B cell (primary cell): Measurements from ENCODE around the gene ZMAT3. TPM values are rescaled to one million over a fixed set of nuclear protein-coding genes. Genes with fewer than 3 reads are reported as not detected.

Experiments
- ATAC-seq: fragments of 200-7000 bp; cut with Tn5 transposase; one replicate; pipeline ENCODE4 v1.10.0; 2021; ENCODE audit warnings: low read depth, mild to moderate bottlenecking, moderate number of reproducible peaks, moderate library complexity
- CTCF ChIA-PET: fragments of 350-600 bp; sonication (Branson Sonifier 250); formaldehyde crosslinking; loops from one replicate; lab custom pipeline; 2021; ENCODE audit warnings: antibody characterized with exemption, inconsistent platforms; lab: Charles Lee
- POLR2A ChIA-PET: fragments of 350-600 bp; sonication (Branson Sonifier 250); formaldehyde crosslinking; loops from one replicate; lab custom pipeline; 2021; ENCODE audit warnings: antibody characterized with exemption; lab: Charles Lee
- DNase-seq: peaks from one replicate; pipeline ENCODE4 v3.0.0; 2013
- H2AFZ ChIP-seq: 2 replicates; pipeline ENCODE4 v1.6.1; 2012; ENCODE audit warnings: mild to moderate bottlenecking, low read depth, low read length; ENCODE audit not compliant: insufficient read depth, poor library complexity, severe bottlenecking
- H3K27ac ChIP-seq, 2 donors: 1 replicate in 1 of 2; 2 replicates in 1 of 2; pipeline ENCODE4 v1.5.1; 2012 to 2013; ENCODE audit warnings: low read length in 2 of 2, mild to moderate bottlenecking in 2 of 2, moderate library complexity in 1 of 2
- H3K27me3 ChIP-seq, 4 experiments: fragments of 200-600 bp in 1 of 4; sonication (generic) in 1 of 4; replicated peaks in 1 of 4; 1 replicate in 2 of 4; 2 replicates in 2 of 4; pipeline versions ENCODE4 v1.6.1 to v1.7.0; 2013 to 2016; ENCODE audit warnings: low read length in 3 of 4, mild to moderate bottlenecking in 2 of 4, mixed read lengths in 1 of 4, moderate library complexity in 1 of 4; ENCODE audit not compliant: insufficient read depth in 4 of 4, control insufficient read depth in 3 of 4; ENCODE audit errors: control extremely low read depth in 1 of 4
- H3K36me3 ChIP-seq, 2 experiments: replicated peaks in 1 of 2; 1 replicate in 1 of 2; 2 replicates in 1 of 2; pipeline versions ENCODE4 v1.6.1 to v1.7.1; 2013; ENCODE audit warnings: low read length in 1 of 2; ENCODE audit not compliant: insufficient read depth in 2 of 2, control insufficient read depth in 1 of 2; ENCODE audit errors: control extremely low read depth in 1 of 2, extremely low read depth in 1 of 2
- H3K4me1 ChIP-seq, 2 donors: fragments of 200-600 bp in 1 of 2; sonication (generic) in 1 of 2; 1 replicate in 1 of 2; 2 replicates in 1 of 2; pipeline versions ENCODE4 v1.5.1 to v1.6.1; 2013 to 2017; ENCODE audit warnings: low read length in 2 of 2; ENCODE audit not compliant: control insufficient read depth in 2 of 2, insufficient read depth in 2 of 2
- H3K4me2 ChIP-seq: replicated peaks from 2 replicates; pipeline ENCODE3; 2012; ENCODE audit warnings: mild to moderate bottlenecking, low read depth, low read length; ENCODE audit not compliant: poor library complexity, severe bottlenecking
- H3K4me3 ChIP-seq, 5 experiments: fragments of 200-600 bp in 1 of 5; sonication (generic) in 1 of 5; 1 replicate in 3 of 5; 2 replicates in 2 of 5; pipeline versions ENCODE4 v1.5.1 to v1.7.0; 2011 to 2016; ENCODE audit warnings: low read length in 4 of 5, mild to moderate bottlenecking in 4 of 5, low read depth in 2 of 5, control low read depth in 1 of 5, moderate library complexity in 1 of 5; ENCODE audit not compliant: insufficient read depth in 1 of 5; ENCODE audit errors: control extremely low read depth in 1 of 5, extremely low read depth in 1 of 5
- H3K79me2 ChIP-seq: fragments of 200-600 bp; sonication (generic); one replicate; pipeline ENCODE4 v1.6.0; 2016; ENCODE audit warnings: low read length; ENCODE audit not compliant: control insufficient read depth, insufficient read depth
- H3K9ac ChIP-seq: fragments of 200-600 bp; sonication (generic); 2 replicates; pipeline ENCODE4 v1.6.1; 2017; ENCODE audit warnings: mild to moderate bottlenecking, low read length, moderate library complexity
- H3K9me3 ChIP-seq, 3 donors: one replicate each; pipeline versions ENCODE4 v1.6.1 to v1.7.1; 2013; ENCODE audit warnings: low read length in 2 of 3; ENCODE audit not compliant: control insufficient read depth in 2 of 3, insufficient read depth in 1 of 3; ENCODE audit errors: control extremely low read depth in 1 of 3
- H4K20me1 ChIP-seq: 2 replicates; pipeline ENCODE4 v1.6.0; 2012; ENCODE audit warnings: mild to moderate bottlenecking, low read length; ENCODE audit not compliant: insufficient read depth, control insufficient read depth, poor library complexity, severe bottlenecking
- H3K27ac Mint-ChIP-seq: one replicate; pipeline ENCODE4 v1.8.0; 2021; ENCODE audit warnings: mixed read lengths
- H3K27me3 Mint-ChIP-seq: one replicate; pipeline ENCODE4 v1.8.0; 2021; ENCODE audit warnings: mixed read lengths
- H3K4me1 Mint-ChIP-seq: one replicate; pipeline ENCODE4 v1.8.0; 2021; ENCODE audit warnings: mixed read lengths
- H3K4me3 Mint-ChIP-seq: one replicate; pipeline ENCODE4 v1.8.0; 2021; ENCODE audit warnings: mixed read lengths
- H3K9me3 Mint-ChIP-seq: one replicate; pipeline ENCODE4 v1.8.0; 2022; ENCODE audit warnings: mixed read lengths; ENCODE audit not compliant: insufficient read depth
- EZH2 ChIP-seq: IDR thresholded peaks from 2 replicates; pipeline ENCODE4 v1.6.1; 2012; ENCODE audit warnings: borderline replicate concordance, low read depth, mild to moderate bottlenecking, moderate library complexity, low read length; ENCODE audit not compliant: insufficient read depth, poor library complexity, severe bottlenecking
- WGBS: methylation state at CpG from one replicate; pipeline ENCODE4 v1.1.5; 2013; ENCODE audit warnings: missing lambda C conversion rate; ENCODE audit not compliant: insufficient coverage; 5-methylcytosine and 5-hydroxymethylcytosine counted together
- intact Hi-C: fragments of 100-400 bp; cut with micrococcal nuclease; formaldehyde crosslinking; loops from one replicate; pipeline ENCODE4 v1.10.0; 2022
- polyA plus RNA-seq: library from polyadenylated mRNA; depleted of rRNA; stranded (reverse); fragments of >200 nt; gene quantifications from 2 replicates; pipeline ENCODE4 v1.2.3, GENCODE V29; 2012
- total RNA-seq, 2 donors: library from RNA; stranded (reverse); fragments of 120-200 nt in 1 of 2; gene quantifications; 1 replicate in 1 of 2; 2 replicates in 1 of 2; pipeline versions ENCODE4 v1.2.3 to v1.2.4, GENCODE V29; 2013 to 2022
- TF ChIP-seq, protein P1 (sequence below): fragments of 200-600 bp; IDR thresholded peaks from one replicate; pipeline ENCODE4 v1.8.0; 2022; ENCODE audit warnings: antibody characterized with exemption, mild to moderate bottlenecking

The ZMAT3 gene
- total and polyA plus RNA-seq, 2 donors (not counting 1 experiment from before 2014, with no cell fraction given) = 3.6 to 19.5 TPM

DNA sequence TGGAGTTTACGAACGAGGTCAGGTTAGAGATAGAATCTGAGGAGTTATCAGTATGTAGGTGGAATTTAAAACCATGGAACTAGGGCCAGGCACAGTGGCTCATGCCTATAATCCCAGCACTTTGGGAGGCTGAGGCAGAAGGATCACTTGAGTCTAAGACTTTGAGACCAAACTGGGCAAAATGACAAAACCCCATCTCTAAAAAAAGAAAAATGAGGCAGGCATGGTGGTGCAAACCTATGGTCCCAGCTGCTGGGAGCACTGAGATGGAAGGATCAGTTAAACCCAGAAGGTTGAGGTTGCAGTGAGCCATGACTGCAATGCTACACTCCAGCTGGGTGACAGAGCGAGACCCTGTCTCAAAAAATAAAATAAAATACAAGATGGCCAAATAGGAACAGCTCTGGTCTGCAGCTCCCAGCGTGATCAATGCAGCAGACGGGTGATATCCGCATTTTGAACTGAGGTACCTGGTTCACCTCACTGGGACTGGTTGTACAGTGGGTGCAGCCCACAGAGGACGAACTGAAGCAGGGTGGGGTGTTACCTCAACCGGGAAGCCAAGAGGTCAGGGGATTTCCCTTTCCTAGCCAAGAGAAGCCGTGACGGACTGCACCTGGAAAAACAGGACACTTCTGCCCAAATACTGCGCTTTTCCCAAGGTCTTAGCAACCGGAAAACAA, 33.3 kb downstream of the ZMAT3 start:
- no peak overlapping the region for H3K27ac Mint-ChIP-seq
- intact Hi-C loops = no loop called here
- DNase-seq = no peak

DNA sequence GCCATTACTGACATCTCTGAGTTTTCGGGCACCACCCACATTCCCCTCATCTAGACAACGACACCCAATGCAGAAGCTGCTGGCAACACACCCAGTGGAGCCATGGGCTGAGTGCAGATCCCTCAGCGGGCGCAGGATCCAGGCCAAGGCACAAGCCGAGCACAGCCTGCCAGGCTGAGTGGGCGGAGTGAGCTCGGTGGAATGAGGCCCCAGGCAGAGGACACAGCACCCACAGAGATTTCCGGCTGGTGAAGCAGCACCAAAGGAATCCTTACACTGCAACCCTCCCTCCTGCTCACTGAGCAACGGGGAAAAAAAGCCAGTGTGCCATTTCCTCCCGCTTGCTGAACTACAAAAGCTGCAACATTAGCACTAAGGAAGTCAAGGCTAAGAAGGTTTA, 34.3 kb downstream of the ZMAT3 start:
- H3K27me3 ChIP-seq = no peaks in the 10 kb centered on the region
- intact Hi-C loops = no loop called here
- ATAC-seq (no peak), DNase-seq (no peak)
- H3K27ac Mint-ChIP-seq = no peak overlapping the region
- H4K20me1 ChIP-seq = no peaks in the 10 kb centered on the region
- H3K4me2 ChIP-seq = peak overlapping the region; percentile 16
- H3K27ac ChIP-seq = no peak overlapping the region
- H3K36me3 ChIP-seq = peaks cover 0 to 2% of the 10 kb centered on the region in 2 experiments
- TF ChIP-seq, protein P1, sequence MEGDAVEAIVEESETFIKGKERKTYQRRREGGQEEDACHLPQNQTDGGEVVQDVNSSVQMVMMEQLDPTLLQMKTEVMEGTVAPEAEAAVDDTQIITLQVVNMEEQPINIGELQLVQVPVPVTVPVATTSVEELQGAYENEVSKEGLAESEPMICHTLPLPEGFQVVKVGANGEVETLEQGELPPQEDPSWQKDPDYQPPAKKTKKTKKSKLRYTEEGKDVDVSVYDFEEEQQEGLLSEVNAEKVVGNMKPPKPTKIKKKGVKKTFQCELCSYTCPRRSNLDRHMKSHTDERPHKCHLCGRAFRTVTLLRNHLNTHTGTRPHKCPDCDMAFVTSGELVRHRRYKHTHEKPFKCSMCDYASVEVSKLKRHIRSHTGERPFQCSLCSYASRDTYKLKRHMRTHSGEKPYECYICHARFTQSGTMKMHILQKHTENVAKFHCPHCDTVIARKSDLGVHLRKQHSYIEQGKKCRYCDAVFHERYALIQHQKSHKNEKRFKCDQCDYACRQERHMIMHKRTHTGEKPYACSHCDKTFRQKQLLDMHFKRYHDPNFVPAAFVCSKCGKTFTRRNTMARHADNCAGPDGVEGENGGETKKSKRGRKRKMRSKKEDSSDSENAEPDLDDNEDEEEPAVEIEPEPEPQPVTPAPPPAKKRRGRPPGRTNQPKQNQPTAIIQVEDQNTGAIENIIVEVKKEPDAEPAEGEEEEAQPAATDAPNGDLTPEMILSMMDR = no peak
- H3K4me1 Mint-ChIP-seq = peaks cover 16% of the 10 kb centered on the region
- CTCF ChIA-PET = interaction anchor here (1.0 to 3.5 kb wide), 2 partner anchors 9 to 22 kb away, joined by 4 to 10 read pairs; no protein-coding TSS in a partner anchor
- POLR2A ChIA-PET = no interaction called here
- H3K4me3 ChIP-seq = no peak overlapping the region
- no peaks in the 10 kb centered on the region for H3K9me3 Mint-ChIP-seq
- H3K27me3 Mint-ChIP-seq = no peaks in the 10 kb centered on the region
- 93% methylated on average over 9 of the region's 10 CpGs for WGBS
- no peak overlapping the region for H3K4me3 Mint-ChIP-seq
- peaks cover 54% of the 10 kb centered on the region for H3K79me2 ChIP-seq
- no peak overlapping the region for H3K9ac ChIP-seq
- peaks cover 0 to 4% (median 0%) of the 10 kb centered on the region in 3 donors for H3K9me3 ChIP-seq
- no peak overlapping the region for H2AFZ ChIP-seq
- peaks cover 0 to 2% of the 10 kb centered on the region in 2 donors for H3K4me1 ChIP-seq

More for the DNA sequence above, 33.3 kb downstream of the ZMAT3 start:
- Histone ChIP-seq H3K4me3 (no peak overlapping the region), H3K9ac (no peak overlapping the region), H3K27ac (no peak overlapping the region), H3K36me3 (peaks cover 0 to 2% of the 10 kb centered on the region in 2 experiments), H3K9me3 (no peaks in the 10 kb centered on the region), H3K4me2 (no peak overlapping the region), H3K4me1 (peaks cover 0 to 2% of the 10 kb centered on the region in 2 donors), H4K20me1 (no peaks in the 10 kb centered on the region), H3K27me3 (no peaks in the 10 kb centered on the region), H2AFZ (no peak overlapping the region), H3K79me2 (peaks cover 54% of the 10 kb centered on the region)
- TF ChIP-seq EZH2 = no peak
- TF ChIP-seq, protein P1 = no peak
- 85% methylated on average over 11 of the region's 12 CpGs for WGBS
- Mint-ChIP-seq H3K9me3 (no peaks in the 10 kb centered on the region), H3K4me3 (no peak overlapping the region), H3K4me1 (peaks cover 22% of the 10 kb centered on the region), H3K27me3 (no peaks in the 10 kb centered on the region)
- ChIA-PET POLR2A (no interaction called here), CTCF (interaction anchor here (3.5 kb wide), 1 partner anchor 23 kb away, joined by 10 read pairs; no protein-coding TSS in a partner anchor)
- no peak for ATAC-seq
